ENCODE measurements around the gene PCDHA9.

PCDHA9 gene

DNA sequence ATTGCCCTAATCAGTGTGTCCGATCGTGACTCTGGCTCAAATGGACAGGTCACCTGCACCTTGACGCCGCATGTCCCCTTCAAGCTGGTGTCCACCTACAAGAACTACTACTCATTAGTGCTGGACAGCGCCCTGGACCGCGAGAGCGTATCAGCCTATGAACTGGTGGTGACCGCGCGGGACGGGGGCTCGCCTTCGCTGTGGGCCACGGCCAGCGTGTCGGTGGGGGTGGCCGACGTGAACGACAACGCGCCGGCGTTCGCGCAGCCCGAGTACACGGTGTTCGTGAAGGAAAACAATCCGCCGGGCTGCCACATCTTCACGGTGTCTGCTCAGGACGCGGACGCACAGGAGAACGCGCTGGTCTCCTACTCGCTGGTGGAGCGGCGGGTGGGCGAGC, 35.2 kb downstream of the PCDHA9 start:
- DNase-seq (ENCODE audit: low read depth), result no peak
- H3K4me3 ChIP-seq (ENCODE audit: low read depth, low read length), result no peak overlapping the region
- TF ChIP-seq, protein P1, sequence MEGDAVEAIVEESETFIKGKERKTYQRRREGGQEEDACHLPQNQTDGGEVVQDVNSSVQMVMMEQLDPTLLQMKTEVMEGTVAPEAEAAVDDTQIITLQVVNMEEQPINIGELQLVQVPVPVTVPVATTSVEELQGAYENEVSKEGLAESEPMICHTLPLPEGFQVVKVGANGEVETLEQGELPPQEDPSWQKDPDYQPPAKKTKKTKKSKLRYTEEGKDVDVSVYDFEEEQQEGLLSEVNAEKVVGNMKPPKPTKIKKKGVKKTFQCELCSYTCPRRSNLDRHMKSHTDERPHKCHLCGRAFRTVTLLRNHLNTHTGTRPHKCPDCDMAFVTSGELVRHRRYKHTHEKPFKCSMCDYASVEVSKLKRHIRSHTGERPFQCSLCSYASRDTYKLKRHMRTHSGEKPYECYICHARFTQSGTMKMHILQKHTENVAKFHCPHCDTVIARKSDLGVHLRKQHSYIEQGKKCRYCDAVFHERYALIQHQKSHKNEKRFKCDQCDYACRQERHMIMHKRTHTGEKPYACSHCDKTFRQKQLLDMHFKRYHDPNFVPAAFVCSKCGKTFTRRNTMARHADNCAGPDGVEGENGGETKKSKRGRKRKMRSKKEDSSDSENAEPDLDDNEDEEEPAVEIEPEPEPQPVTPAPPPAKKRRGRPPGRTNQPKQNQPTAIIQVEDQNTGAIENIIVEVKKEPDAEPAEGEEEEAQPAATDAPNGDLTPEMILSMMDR (conservative IDR thresholded peaks at IDR 0.05; ENCODE audit: low read depth, low read length), result no peak

DNA sequence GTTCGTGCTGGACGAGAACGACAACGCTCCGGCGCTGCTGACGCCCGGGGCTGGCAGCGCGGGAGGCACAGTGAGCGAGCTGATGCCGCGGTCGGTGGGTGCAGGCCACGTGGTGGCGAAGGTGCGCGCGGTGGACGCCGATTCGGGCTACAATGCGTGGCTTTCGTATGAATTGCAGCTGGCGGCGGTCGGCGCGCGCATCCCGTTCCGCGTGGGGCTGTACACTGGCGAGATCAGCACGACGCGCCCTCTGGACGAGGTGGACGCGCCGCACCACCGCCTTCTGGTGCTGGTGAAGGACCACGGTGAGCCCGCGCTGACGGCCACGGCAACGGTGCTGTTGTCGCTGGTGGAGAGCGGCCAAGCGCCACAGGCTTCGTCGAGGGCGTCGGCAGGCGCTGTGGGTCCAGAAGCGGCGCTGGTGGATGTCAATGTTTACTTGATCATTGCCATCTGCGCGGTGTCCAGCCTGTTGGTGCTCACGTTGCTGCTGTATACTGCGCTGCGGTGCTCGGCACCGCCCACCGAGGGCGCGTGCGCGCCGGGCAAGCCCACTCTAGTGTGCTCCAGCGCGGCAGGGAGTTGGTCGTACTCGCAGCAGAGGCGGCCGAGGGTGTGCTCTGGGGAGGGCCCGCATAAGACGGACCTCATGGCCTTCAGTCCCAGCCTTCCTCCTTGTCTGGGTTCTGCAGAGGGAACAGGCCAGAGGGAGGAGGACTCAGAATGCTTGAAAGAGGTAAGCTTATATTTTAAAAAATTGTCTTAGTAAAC, 35.9 kb downstream of the PCDHA9 start:
- TF ChIP-seq, protein P1 (conservative IDR thresholded peaks at IDR 0.05; ENCODE audit: low read depth, low read length), result no peak
- H3K4me3 ChIP-seq (ENCODE audit: low read depth, low read length), result no peak overlapping the region
- DNase-seq (ENCODE audit: low read depth), result no peak
